K562 (cell line): Measurements from ENCODE around the gene CRY2. TPM values are rescaled to one million over a fixed set of nuclear protein-coding genes. Genes with fewer than 3 reads are reported as not detected.
A peak's percentile ranks its signal among the peaks of the same experiment; 100 is the strongest.

Experiments used
- CBX3 ChIP-seq, 2 experiments: IDR thresholded peaks; 1 replicate in 1 of 2; 2 replicates in 1 of 2; pipeline ENCODE4 v1.6.1; 2012; ENCODE audit warnings: inconsistent platforms in 2 of 2, low read length in 2 of 2, borderline replicate concordance in 1 of 2, control low read depth in 1 of 2
- CTCFL ChIP-seq: IDR thresholded peaks from 2 replicates; pipeline ENCODE4 v1.6.1; 2011; ENCODE audit warnings: borderline replicate concordance, low read depth, mild to moderate bottlenecking, moderate library complexity, low read length; ENCODE audit not compliant: insufficient read depth, poor library complexity, severe bottlenecking
- ILK ChIP-seq: fragments of 450-650 bp; IDR thresholded peaks from 2 replicates; pipeline ENCODE4 v1.6.1; 2016; ENCODE audit warnings: missing genetic modification characterization, low read depth, mild to moderate bottlenecking, missing compliant biosample characterization, moderate library complexity, borderline replicate concordance
- MXI1 ChIP-seq: IDR thresholded peaks from 2 replicates; pipeline ENCODE4 v1.6.1; 2011; ENCODE audit warnings: low read depth, mild to moderate bottlenecking, improper control_type of control experiment, low read length
- RBM15 ChIP-seq: fragments of 200-400 bp; formaldehyde crosslinking; IDR thresholded peaks from 2 replicates; pipeline ENCODE4 v1.6.1; 2018; ENCODE audit warnings: mild to moderate bottlenecking, low read length, moderate library complexity; ENCODE audit not compliant: insufficient read depth
- TCFL5 ChIP-seq: fragments of 250-450 bp; sonication (Bioruptor Pico); conservative IDR thresholded peaks from 2 replicates; pipeline ENCODE4 v1.6.1; 2021; ENCODE audit warnings: mild to moderate bottlenecking, moderate library complexity, matching md5 sums
- ZBTB9 ChIP-seq: fragments of 450-650 bp; formaldehyde crosslinking; IDR thresholded peaks from 2 replicates; pipeline ENCODE4 v1.4.0; 2020; ENCODE audit warnings: mild to moderate bottlenecking, moderate library complexity
- ZFP1 ChIP-seq: fragments of 450-650 bp; formaldehyde crosslinking; IDR thresholded peaks from 2 replicates; pipeline ENCODE4 v1.4.0; 2020; ENCODE audit warnings: mild to moderate bottlenecking, mixed read lengths
- ZNF124 ChIP-seq: sonication (generic); formaldehyde crosslinking; IDR thresholded peaks from 2 replicates; pipeline ENCODE4 v1.8.1; 2022; ENCODE audit warnings: missing genetic modification reagents
- ZNF316 ChIP-seq: fragments of 450-650 bp; IDR thresholded peaks from 2 replicates; pipeline ENCODE4 v1.6.1; 2016
- ZNF318 ChIP-seq, 2 experiments: fragments of 450-650 bp; IDR thresholded peaks; 2 replicates each; pipeline ENCODE4 v1.6.1; 2016; ENCODE audit warnings: mild to moderate bottlenecking in 2 of 2, borderline replicate concordance in 1 of 2, low read depth in 1 of 2, moderate library complexity in 1 of 2
- ZZZ3 ChIP-seq: fragments of 450-650 bp; IDR thresholded peaks from 2 replicates; pipeline ENCODE4 v1.6.1; 2016; ENCODE audit warnings: antibody characterized with exemption, mild to moderate bottlenecking, moderate library complexity
- polyA plus RNA-seq, 8 experiments: library from polyadenylated mRNA; depleted of rRNA in 4 of 8; stranded (reverse) in 5 of 8; unstranded in 3 of 8; fragments of >200 nt; fragmentation: Nextera tagmentation in 2 of 8; fragmentation: Illumina TruSeq in 1 of 8; extraction: Ambion mirVana in 2 of 8; extraction: Trizol in 1 of 8; gene quantifications; 2 replicates each; pipeline versions ENCODE4 v1.2.1 to v1.2.3, GENCODE V29; 2011 to 2014; ENCODE audit warnings: inconsistent platforms in 1 of 8, missing spikeins in 1 of 8
- total RNA-seq, 7 experiments: library from RNA; depleted of rRNA in 6 of 7; stranded (reverse); fragments of >200 nt in 6 of 7; fragmentation: Illumina TruSeq in 2 of 7; extraction: Trizol in 2 of 7; gene quantifications; 2 replicates each; pipeline versions ENCODE4 v1.2.1 to v1.2.3, GENCODE V29; 2011 to 2021; ENCODE audit warnings: low replicate concordance in 1 of 7
- TF ChIP-seq, protein P1 (sequence below): fragments of 450-650 bp; formaldehyde crosslinking; conservative IDR thresholded peaks from 2 replicates; pipeline ENCODE4 v1.4.0; 2022; ENCODE audit warnings: mild to moderate bottlenecking, missing genetic modification characterization

The CRY2 gene
- total and polyA plus RNA-seq, 9 of the 15 experiments (the other 6 are each of a cell fraction or from before 2014, with no cell fraction given) = 2.3 to 23.9 (median 14.8) TPM

- TF ChIP-seq ILK (tag) = no peak
- no peak for TF ChIP-seq MXI1
- peak; percentile 80 for TF ChIP-seq ZNF316
- TF ChIP-seq, protein P1, sequence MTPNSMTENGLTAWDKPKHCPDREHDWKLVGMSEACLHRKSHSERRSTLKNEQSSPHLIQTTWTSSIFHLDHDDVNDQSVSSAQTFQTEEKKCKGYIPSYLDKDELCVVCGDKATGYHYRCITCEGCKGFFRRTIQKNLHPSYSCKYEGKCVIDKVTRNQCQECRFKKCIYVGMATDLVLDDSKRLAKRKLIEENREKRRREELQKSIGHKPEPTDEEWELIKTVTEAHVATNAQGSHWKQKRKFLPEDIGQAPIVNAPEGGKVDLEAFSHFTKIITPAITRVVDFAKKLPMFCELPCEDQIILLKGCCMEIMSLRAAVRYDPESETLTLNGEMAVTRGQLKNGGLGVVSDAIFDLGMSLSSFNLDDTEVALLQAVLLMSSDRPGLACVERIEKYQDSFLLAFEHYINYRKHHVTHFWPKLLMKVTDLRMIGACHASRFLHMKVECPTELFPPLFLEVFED = no peak
- no peak for TF ChIP-seq RBM15
- TF ChIP-seq ZBTB9 (CRISPR knock-in tag) = no peak
- TF ChIP-seq ZZZ3 = no peak
- no peak for TF ChIP-seq CTCFL
- TF ChIP-seq CBX3 (IDR thresholded peaks at IDR 0.05; ENCODE audit: borderline replicate concordance in 1 of 2, low read length in 2 of 2) = peak in 1 of 2 experiments; percentile 24; a peak in 1 of 3 replicates
- TF ChIP-seq ZNF318 (IDR thresholded peaks at IDR 0.05; ENCODE audit: borderline replicate concordance in 1 of 2, low read depth in 1 of 2) = peak in 1 of 2 experiments; percentile 67; a peak in 1 of 4 replicates
- TF ChIP-seq TCFL5 (CRISPR knock-in tag) = no peak
- TF ChIP-seq ZNF124 (CRISPR knock-in tag) = no peak
- TF ChIP-seq ZFP1 (CRISPR knock-in tag) = no peak
These were observed 32.8 kb downstream of the CRY2 start (continued) for GRCh38 chr11:45879803-45880686.
